GM06990 (cell line): ENCODE results near the gene PACSIN3.

Source experiments
- DNase-seq: peaks from one replicate; pipeline ENCODE4 v3.0.0-alpha.2; 2011; ENCODE audit not compliant: insufficient read length; ENCODE audit errors: extremely low read depth
- H3K27me3 ChIP-seq: replicated peaks from 2 replicates; pipeline ENCODE4 v1.6.0; 2011; ENCODE audit warnings: low read length; ENCODE audit not compliant: control insufficient read depth, insufficient read depth
- H3K36me3 ChIP-seq: 2 replicates; pipeline ENCODE4 v1.5.1; 2011; ENCODE audit warnings: low read length; ENCODE audit not compliant: control insufficient read depth, insufficient read depth
- H3K4me3 ChIP-seq: replicated peaks from 2 replicates; pipeline ENCODE4 v1.5.1; 2011; ENCODE audit warnings: low read depth, mild to moderate bottlenecking, control low read depth, low read length
- TF ChIP-seq, protein P1 (sequence below): IDR thresholded peaks from 2 replicates; pipeline ENCODE4 v1.5.1; 2011; ENCODE audit warnings: low read length, control low read depth, mild to moderate bottlenecking, inconsistent platforms; ENCODE audit not compliant: insufficient read depth, poor library complexity, severe bottlenecking

Gene PACSIN3

DNA sequence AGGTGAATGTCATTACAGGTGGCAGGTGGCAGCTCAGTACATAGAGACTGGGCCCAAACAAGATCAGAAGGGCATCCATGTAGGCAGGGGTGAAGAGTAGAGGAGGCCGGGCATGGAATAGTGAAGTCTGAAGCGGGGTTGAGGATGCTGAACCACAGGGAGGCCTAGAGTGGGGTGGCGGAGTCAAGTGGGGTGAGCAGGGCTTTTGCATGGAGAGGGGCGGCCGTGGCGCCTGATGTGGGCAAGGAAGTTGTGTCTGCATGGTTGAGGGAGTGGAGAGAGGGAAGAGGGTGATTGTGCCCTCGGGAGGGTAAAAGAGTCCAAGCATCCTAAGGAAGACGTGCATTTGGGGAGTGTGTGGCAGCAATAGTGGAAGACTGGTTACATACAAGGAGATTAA lies 42.9 kb upstream of the PACSIN3 start:
- TF ChIP-seq, protein P1, sequence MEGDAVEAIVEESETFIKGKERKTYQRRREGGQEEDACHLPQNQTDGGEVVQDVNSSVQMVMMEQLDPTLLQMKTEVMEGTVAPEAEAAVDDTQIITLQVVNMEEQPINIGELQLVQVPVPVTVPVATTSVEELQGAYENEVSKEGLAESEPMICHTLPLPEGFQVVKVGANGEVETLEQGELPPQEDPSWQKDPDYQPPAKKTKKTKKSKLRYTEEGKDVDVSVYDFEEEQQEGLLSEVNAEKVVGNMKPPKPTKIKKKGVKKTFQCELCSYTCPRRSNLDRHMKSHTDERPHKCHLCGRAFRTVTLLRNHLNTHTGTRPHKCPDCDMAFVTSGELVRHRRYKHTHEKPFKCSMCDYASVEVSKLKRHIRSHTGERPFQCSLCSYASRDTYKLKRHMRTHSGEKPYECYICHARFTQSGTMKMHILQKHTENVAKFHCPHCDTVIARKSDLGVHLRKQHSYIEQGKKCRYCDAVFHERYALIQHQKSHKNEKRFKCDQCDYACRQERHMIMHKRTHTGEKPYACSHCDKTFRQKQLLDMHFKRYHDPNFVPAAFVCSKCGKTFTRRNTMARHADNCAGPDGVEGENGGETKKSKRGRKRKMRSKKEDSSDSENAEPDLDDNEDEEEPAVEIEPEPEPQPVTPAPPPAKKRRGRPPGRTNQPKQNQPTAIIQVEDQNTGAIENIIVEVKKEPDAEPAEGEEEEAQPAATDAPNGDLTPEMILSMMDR: no peak
- H3K36me3 ChIP-seq: peaks cover 10% of the 10 kb centered on the region
- no peak overlapping the region for H3K4me3 ChIP-seq
- no peaks in the 10 kb centered on the region for H3K27me3 ChIP-seq
- no peak for DNase-seq

DNA sequence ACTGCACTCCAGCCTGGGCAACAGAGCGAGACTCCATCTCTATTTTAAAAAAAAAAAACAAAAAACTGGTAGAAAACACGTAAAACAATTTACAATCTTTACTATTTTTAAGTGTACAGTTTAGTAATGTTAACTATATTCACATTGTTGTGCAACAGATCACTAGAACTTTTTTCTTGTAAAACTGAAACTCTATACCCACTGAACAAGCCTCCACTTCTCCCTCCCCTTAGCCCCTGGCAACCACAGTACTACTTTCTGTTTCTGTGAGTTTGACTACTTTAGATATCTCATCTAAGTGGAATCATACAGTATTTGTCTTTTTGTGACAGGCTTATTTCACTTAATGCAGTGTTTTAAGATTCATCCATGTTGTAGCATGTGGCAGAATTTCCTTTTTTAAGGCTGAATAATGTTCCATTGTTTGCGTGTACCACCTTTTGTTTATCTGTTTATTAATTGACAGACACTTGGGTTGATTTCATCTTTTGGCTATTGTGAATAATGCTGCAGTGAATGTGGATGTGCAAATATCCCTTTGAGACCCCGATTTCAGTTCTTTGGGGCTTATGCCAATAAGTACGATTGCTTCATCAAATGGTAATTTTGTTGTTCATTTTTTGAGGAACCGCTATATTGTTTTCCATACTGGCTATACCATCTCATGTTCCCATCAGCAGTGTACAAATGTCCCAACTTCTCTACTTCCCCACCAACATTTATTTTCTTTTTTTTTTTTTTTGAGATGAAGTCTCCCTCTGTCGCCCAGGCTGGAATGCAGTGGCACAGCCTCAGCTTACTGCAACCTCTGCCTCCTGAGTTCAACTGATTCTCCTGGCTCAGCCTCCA lies 39.5 kb upstream of the PACSIN3 start:
- H3K27me3 ChIP-seq: no peaks in the 10 kb centered on the region
- H3K4me3 ChIP-seq: no peak overlapping the region
- TF ChIP-seq, protein P1: no peak
- no peak for DNase-seq
- peaks cover 9% of the 10 kb centered on the region for H3K36me3 ChIP-seq

DNA sequence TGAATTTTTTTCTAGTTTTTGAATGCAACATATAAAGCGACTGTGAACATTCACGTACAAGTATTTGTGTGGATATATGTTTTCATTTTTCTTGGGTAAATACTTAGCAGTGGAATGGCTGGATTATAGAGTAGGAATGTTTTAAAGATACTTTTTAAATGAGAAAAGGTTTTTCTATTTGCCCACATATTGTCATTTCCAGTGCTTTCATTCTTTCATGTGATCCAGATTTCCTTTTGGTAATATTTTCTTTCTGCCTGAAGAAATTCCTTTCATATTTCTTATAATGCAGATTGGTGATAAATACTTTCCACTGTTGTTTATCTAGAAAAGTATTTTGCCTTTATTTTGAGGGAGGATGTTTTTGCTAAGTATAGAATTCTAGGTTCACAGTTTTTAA lies 36.5 kb upstream of the PACSIN3 start:
- H3K4me3 ChIP-seq: no peak overlapping the region

DNA sequence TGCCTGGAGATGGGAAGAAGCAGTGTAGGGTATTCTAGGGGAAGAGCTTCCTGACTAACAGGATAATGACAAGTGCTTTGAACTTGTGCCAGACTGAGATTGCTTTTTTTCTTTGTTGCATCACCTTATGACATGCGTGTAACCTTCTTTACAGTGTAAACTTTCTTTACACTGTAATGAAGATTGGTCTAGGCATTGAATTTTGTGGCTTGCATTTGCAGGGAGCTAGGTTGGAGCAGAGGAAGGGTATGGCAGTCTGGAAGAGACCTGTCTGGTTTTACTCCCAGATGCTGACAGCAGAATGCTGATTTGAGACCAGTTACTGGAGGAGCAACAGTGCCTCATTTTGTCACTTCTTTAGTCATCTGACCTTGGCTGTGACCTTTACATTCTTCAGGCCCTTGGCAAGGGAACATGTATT lies 34.2 kb upstream of the PACSIN3 start:
- H3K4me3 ChIP-seq: no peak overlapping the region
- H3K36me3 ChIP-seq: peaks cover 12% of the 10 kb centered on the region
- H3K27me3 ChIP-seq: no peaks in the 10 kb centered on the region
- no peak for DNase-seq
- TF ChIP-seq, protein P1: no peak

More for the DNA sequence above, 36.5 kb upstream of the PACSIN3 start:
- TF ChIP-seq, protein P1: no peak
- Histone ChIP-seq H3K36me3 (peaks cover 12% of the 10 kb centered on the region), H3K27me3 (no peaks in the 10 kb centered on the region)
- DNase-seq: no peak

DNA sequence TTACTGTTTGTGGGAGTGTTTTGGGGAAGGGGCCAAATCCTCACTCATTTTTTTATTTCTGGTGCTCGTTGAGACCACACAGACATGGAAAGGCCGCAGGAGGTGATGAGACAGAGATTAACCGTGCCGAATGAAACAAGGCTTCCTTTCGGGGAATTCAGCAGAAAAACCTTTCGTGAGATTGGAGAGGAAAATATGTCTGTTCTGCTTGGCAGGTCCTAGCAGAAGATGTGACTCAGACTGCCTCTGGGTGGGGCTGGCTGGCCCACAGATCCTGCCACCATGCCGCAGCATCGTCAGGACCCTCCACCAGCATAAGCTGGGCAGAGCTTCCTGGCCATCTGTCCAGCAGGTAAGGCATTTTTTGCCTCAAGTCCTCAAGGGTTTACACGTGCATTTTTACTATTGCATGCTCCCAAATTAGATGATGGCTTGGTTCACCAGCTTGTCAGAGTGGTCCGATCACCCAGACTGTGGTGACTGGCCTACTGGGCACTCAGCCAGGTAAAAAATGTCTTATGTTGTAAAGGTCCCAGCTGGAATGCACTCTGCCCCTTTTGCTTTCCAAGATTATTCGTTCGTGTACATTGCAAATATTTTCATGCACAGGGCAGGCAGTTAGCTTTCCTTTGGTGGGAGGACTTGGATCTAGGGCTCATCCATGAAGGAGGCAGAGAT lies 30.0 kb upstream of the PACSIN3 start:
- peak; percentile 61 for DNase-seq
- Histone ChIP-seq H3K27me3 (no peaks in the 10 kb centered on the region), H3K36me3 (peaks cover 7% of the 10 kb centered on the region), H3K4me3 (peak overlapping the region; percentile 70)
- TF ChIP-seq, protein P1: peak; percentile 27
